HEK293 (cell line): Measurements from ENCODE around the gene GP1BB.

Experiments used
- CTCF ChIA-PET: fragments of 350-600 bp; formaldehyde crosslinking; extraction: SDS; loops from one replicate; lab custom pipeline; 2021; ENCODE audit warnings: antibody characterized with exemption; lab: Yijun Ruan, JAX
- POLR2A ChIA-PET: fragments of 300-600 bp; formaldehyde crosslinking; extraction: SDS; loops from one replicate; lab custom pipeline; 2020; ENCODE audit warnings: antibody characterized with exemption, inconsistent platforms; lab: Yijun Ruan, JAX
- H3K27ac ChIP-seq: fragments of 200-500 bp; sonication (Bioruptor generic); 2 replicates; pipeline ENCODE4 v1.5.1; 2014; ENCODE audit warnings: low read depth, low read length, control low read depth, inconsistent platforms; ENCODE audit errors: extremely low read depth
- H3K36me3 ChIP-seq, 2 experiments: fragments of 200-500 bp in 1 of 2; sonication (Bioruptor generic) in 1 of 2; 1 replicate in 1 of 2; 2 replicates in 1 of 2; pipeline ENCODE4 v1.5.1; 2014 to 2017; ENCODE audit warnings: inconsistent platforms in 2 of 2, low read length in 2 of 2; ENCODE audit not compliant: control insufficient read depth in 2 of 2, insufficient read depth in 1 of 2
- H3K4me1 ChIP-seq: fragments of 200-500 bp; sonication (Bioruptor generic); 2 replicates; pipeline ENCODE4 v1.5.1; 2014; ENCODE audit warnings: mild to moderate bottlenecking, low read length, inconsistent platforms; ENCODE audit not compliant: control insufficient read depth, insufficient read depth
- H3K4me3 ChIP-seq: 2 replicates; pipeline ENCODE4 v1.5.1; 2011; ENCODE audit warnings: low read depth, mild to moderate bottlenecking, control low read depth, low read length, moderate library complexity
- H3K9me3 ChIP-seq: fragments of 200-500 bp; sonication (Bioruptor generic); 2 replicates; pipeline ENCODE4 v1.5.1; 2014; ENCODE audit warnings: low read depth, low read length, inconsistent platforms; ENCODE audit not compliant: control insufficient read depth, insufficient read depth
- BCL11A ChIP-seq: fragments of 450-650 bp; formaldehyde crosslinking; IDR thresholded peaks from 2 replicates; pipeline ENCODE4 v1.5.1; 2016; ENCODE audit warnings: low read depth, missing biosample characterization, missing genetic modification characterization
- GFI1B ChIP-seq: fragments of 450-650 bp; formaldehyde crosslinking; IDR thresholded peaks from 2 replicates; pipeline ENCODE4 v1.5.1; 2016; ENCODE audit warnings: missing biosample characterization, missing genetic modification characterization
- GLIS1 ChIP-seq: fragments of 450-650 bp; formaldehyde crosslinking; IDR thresholded peaks from 2 replicates; pipeline ENCODE4 v1.5.1; 2016; ENCODE audit warnings: missing biosample characterization, missing genetic modification characterization
- KLF16 ChIP-seq: fragments of 450-650 bp; formaldehyde crosslinking; IDR thresholded peaks from 2 replicates; pipeline ENCODE4 v1.5.1; 2017; ENCODE audit warnings: missing biosample characterization, missing genetic modification characterization
- SETDB1 ChIP-seq: IDR thresholded peaks from one replicate; pipeline ENCODE4 v1.6.1; 2017; ENCODE audit warnings: mild to moderate bottlenecking, low read length, moderate library complexity, mixed read lengths; ENCODE audit not compliant: insufficient read length
- TRIM28 ChIP-seq: IDR thresholded peaks from 2 replicates; pipeline ENCODE4 v1.6.1; 2011; ENCODE audit warnings: low read length, control low read depth, borderline replicate concordance
- ZBTB21 ChIP-seq: fragments of 450-650 bp; formaldehyde crosslinking; IDR thresholded peaks from 2 replicates; pipeline ENCODE4 v1.5.1; 2017; ENCODE audit warnings: missing biosample characterization, missing genetic modification characterization
- ZFHX2 ChIP-seq: fragments of 450-650 bp; formaldehyde crosslinking; conservative IDR thresholded peaks from 2 replicates; pipeline ENCODE4 v1.5.1; 2016; ENCODE audit warnings: missing biosample characterization, missing genetic modification characterization
- ZIC2 ChIP-seq: fragments of 450-650 bp; formaldehyde crosslinking; IDR thresholded peaks from 2 replicates; pipeline ENCODE4 v1.5.1; 2016; ENCODE audit warnings: missing biosample characterization, missing genetic modification characterization
- ZNF10 ChIP-seq: fragments of 450-650 bp; formaldehyde crosslinking; IDR thresholded peaks from 2 replicates; pipeline ENCODE4 v1.5.1; 2017; ENCODE audit warnings: missing biosample characterization, missing genetic modification characterization
- ZNF248 ChIP-seq: fragments of 450-650 bp; formaldehyde crosslinking; IDR thresholded peaks from 2 replicates; pipeline ENCODE4 v1.5.1; 2017; ENCODE audit warnings: missing biosample characterization, missing genetic modification characterization
- ZNF26 ChIP-seq: fragments of 450-650 bp; formaldehyde crosslinking; IDR thresholded peaks from 2 replicates; pipeline ENCODE4 v1.5.1; 2016; ENCODE audit warnings: missing biosample characterization, missing genetic modification characterization
- ZNF335 ChIP-seq: fragments of 450-650 bp; formaldehyde crosslinking; conservative IDR thresholded peaks from 2 replicates; pipeline ENCODE4 v1.5.1; 2016; ENCODE audit warnings: missing biosample characterization, missing genetic modification characterization
- ZNF449 ChIP-seq: fragments of 450-650 bp; formaldehyde crosslinking; IDR thresholded peaks from 2 replicates; pipeline ENCODE4 v1.5.1; 2017; ENCODE audit warnings: missing biosample characterization, mild to moderate bottlenecking, missing genetic modification characterization, moderate library complexity
- ZNF473 ChIP-seq: fragments of 450-650 bp; formaldehyde crosslinking; IDR thresholded peaks from 2 replicates; pipeline ENCODE4 v1.5.1; 2017; ENCODE audit warnings: missing biosample characterization, missing genetic modification characterization
- ZNF629 ChIP-seq: fragments of 450-650 bp; formaldehyde crosslinking; IDR thresholded peaks from 2 replicates; pipeline ENCODE4 v1.5.1; 2017; ENCODE audit warnings: missing biosample characterization, missing genetic modification characterization
- ZNF670 ChIP-seq: fragments of 450-650 bp; formaldehyde crosslinking; IDR thresholded peaks from 2 replicates; pipeline ENCODE4 v1.5.1; 2016; ENCODE audit warnings: missing biosample characterization, missing genetic modification characterization, low read depth
- ZNF704 ChIP-seq: fragments of 450-650 bp; formaldehyde crosslinking; IDR thresholded peaks from 2 replicates; pipeline ENCODE4 v1.5.1; 2016; ENCODE audit warnings: missing biosample characterization, missing genetic modification characterization
- ZSCAN18 ChIP-seq: fragments of 450-650 bp; formaldehyde crosslinking; IDR thresholded peaks from 2 replicates; pipeline ENCODE4 v1.5.1; 2016; ENCODE audit warnings: missing biosample characterization, missing genetic modification characterization

The GP1BB gene

GRCh38 chr22:19718456-19719049 lies 4.8 kb upstream of the GP1BB start:
- H3K4me1 ChIP-seq, result no peaks in the 10 kb centered on the region; the same call in 1 of the 2 replicates
- peaks cover 0 to 35% of the 10 kb centered on the region in 2 experiments; a peak in 1 of 3 replicates for H3K36me3 ChIP-seq
- POLR2A ChIA-PET, result no interaction called here
- TF ChIP-seq ZNF629 (tag by site-specific recombination), result no peak
- no peak for TF ChIP-seq ZNF704 (tag by site-specific recombination)
- no peak for TF ChIP-seq ZNF26
- no peak for TF ChIP-seq GFI1B (tag by site-specific recombination)
- no peak for TF ChIP-seq ZNF449 (tag by site-specific recombination)
- no peak for TF ChIP-seq ZNF670 (tag by site-specific recombination)
- TF ChIP-seq ZNF335, result no peak
- TF ChIP-seq ZIC2 (tag by site-specific recombination), result peak; percentile 20; the same call in 1 of the 2 replicates
- no peak for TF ChIP-seq ZNF473
- peak; percentile 7; the same call in 1 of the 2 replicates for TF ChIP-seq GLIS1 (tag by site-specific recombination)
- H3K27ac ChIP-seq, result no peak overlapping the region; the same call in 1 of the 2 replicates
- H3K4me3 ChIP-seq, result peak overlapping the region; percentile 44
- CTCF ChIA-PET, result interaction anchor here (0.8 to 4.5 kb wide), 2 partner anchors 12 to 40 kb away, joined by 3 to 15 read pairs; no protein-coding TSS in a partner anchor
- H3K9me3 ChIP-seq, result no peaks in the 10 kb centered on the region

GRCh38 chr22:19719050-19719482 lies 4.3 kb upstream of the GP1BB start:
- TF ChIP-seq ZFHX2 (tag by site-specific recombination), result no peak
- no peak for TF ChIP-seq BCL11A (tag by site-specific recombination)
- TF ChIP-seq ZBTB21 (tag by site-specific recombination), result no peak
- TF ChIP-seq ZNF10 (tag by site-specific recombination), result no peak
- TF ChIP-seq KLF16 (tag by site-specific recombination), result no peak
- no peak for TF ChIP-seq TRIM28
- no peak for TF ChIP-seq SETDB1
- no peak for TF ChIP-seq ZNF704 (tag by site-specific recombination)
- TF ChIP-seq ZSCAN18 (tag by site-specific recombination), result no peak
- TF ChIP-seq ZNF248 (tag by site-specific recombination), result no peak
- ChIA-PET CTCF (interaction anchor here (0.8 to 4.5 kb wide), 3 partner anchors 11 to 191 kb away, joined by 3 to 15 read pairs (median 7); no protein-coding TSS in a partner anchor), POLR2A (no interaction called here)
- no peaks in the 10 kb centered on the region for H3K9me3 ChIP-seq
- H3K36me3 ChIP-seq, result peaks cover 0 to 35% of the 10 kb centered on the region in 2 experiments; a peak in 1 of 3 replicates
- no peaks in the 10 kb centered on the region; the same call in 1 of the 2 replicates for H3K4me1 ChIP-seq
- H3K27ac ChIP-seq, result no peak overlapping the region
- H3K4me3 ChIP-seq, result no peak overlapping the region
